ENCODE data around the gene UNKL.

The UNKL gene

DNA sequence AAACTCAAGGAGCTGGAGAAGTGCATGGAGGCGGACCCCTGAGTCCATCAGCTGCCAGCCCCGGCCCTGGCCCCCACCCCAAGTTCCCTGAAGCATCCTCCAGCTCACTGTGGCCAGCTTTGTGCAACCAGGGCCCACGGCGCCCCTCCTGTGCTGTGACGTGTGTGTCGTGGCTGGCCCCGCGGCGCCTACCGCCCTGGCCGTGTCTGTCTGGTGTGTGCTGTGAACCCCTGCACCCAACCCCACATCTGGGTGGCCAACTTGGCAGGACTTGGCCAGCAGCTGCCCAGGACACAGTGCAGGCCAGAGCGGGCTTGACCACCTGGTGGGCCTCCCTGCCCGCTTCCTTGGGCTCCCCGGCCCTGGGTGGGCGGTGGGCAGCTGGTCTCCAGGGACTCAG, 66.1 kb downstream of the UNKL start:
- Histone ChIP-seq H3K79me2 (ENCODE audit: insufficient read depth, low read length) (peaks cover 20% of the 10 kb centered on the region), H3F3A (ENCODE audit: insufficient read depth) (no peaks in the 10 kb centered on the region), H3K9ac (ENCODE audit: low read length) (no peak overlapping the region), H3K4me2 (ENCODE audit: low read depth, low read length, poor library complexity, severe bottlenecking) (no peak overlapping the region), H3K4me3 (ENCODE audit: insufficient read depth, low read length, poor library complexity, severe bottlenecking) (no peak overlapping the region), H2AFZ (ENCODE audit: low read depth, low read length, severe bottlenecking) (no peak overlapping the region), H3K36me3 (ENCODE audit: low read length) (no peaks in the 10 kb centered on the region), H4K20me1 (ENCODE audit: low read depth, low read length) (no peaks in the 10 kb centered on the region), H3K9me3 (ENCODE audit: insufficient read depth, low read length) (no peaks in the 10 kb centered on the region), H3K9me2 (replicated peaks; ENCODE audit: insufficient read depth, low read length) (no peaks in the 10 kb centered on the region), H3K27me3 (ENCODE audit: low read length) (no peaks in the 10 kb centered on the region), H3K27ac (ENCODE audit: low read depth, low read length) (no peak overlapping the region)
- no peak for TF ChIP-seq EZH2phosphoT487 (conservative IDR thresholded peaks at IDR 0.05; ENCODE audit: low read length)
- TF ChIP-seq, protein P1, sequence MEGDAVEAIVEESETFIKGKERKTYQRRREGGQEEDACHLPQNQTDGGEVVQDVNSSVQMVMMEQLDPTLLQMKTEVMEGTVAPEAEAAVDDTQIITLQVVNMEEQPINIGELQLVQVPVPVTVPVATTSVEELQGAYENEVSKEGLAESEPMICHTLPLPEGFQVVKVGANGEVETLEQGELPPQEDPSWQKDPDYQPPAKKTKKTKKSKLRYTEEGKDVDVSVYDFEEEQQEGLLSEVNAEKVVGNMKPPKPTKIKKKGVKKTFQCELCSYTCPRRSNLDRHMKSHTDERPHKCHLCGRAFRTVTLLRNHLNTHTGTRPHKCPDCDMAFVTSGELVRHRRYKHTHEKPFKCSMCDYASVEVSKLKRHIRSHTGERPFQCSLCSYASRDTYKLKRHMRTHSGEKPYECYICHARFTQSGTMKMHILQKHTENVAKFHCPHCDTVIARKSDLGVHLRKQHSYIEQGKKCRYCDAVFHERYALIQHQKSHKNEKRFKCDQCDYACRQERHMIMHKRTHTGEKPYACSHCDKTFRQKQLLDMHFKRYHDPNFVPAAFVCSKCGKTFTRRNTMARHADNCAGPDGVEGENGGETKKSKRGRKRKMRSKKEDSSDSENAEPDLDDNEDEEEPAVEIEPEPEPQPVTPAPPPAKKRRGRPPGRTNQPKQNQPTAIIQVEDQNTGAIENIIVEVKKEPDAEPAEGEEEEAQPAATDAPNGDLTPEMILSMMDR (IDR thresholded peaks at IDR 0.05; ENCODE audit: insufficient read depth, low read length, poor library complexity, severe bottlenecking): no peak

DNA sequence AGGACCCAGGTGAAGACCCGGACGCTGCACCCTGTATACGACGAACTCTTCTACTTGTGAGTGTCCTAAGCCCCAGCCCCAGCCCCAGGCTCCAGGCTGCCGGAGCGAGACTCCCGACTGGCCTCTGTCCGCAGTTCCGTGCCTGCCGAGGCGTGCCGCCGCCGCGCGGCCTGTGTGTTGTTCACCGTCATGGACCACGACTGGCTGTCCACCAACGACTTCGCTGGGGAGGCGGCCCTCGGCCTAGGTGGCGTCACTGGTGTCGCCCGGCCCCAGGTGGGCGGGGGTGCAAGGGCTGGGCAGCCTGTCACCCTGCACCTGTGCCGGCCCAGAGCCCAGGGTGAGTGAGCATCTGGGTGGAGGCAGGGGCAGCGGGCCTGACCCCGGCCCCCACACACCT, 66.5 kb downstream of the UNKL start:
- H3K9ac ChIP-seq (ENCODE audit: low read length): no peak overlapping the region
- no peaks in the 10 kb centered on the region for H3K36me3 ChIP-seq (ENCODE audit: low read length)
- H3K9me2 ChIP-seq (replicated peaks; ENCODE audit: insufficient read depth, low read length): no peaks in the 10 kb centered on the region
- H3K79me2 ChIP-seq (ENCODE audit: insufficient read depth, low read length): peaks cover 16% of the 10 kb centered on the region
- TF ChIP-seq, protein P1 (IDR thresholded peaks at IDR 0.05; ENCODE audit: insufficient read depth, low read length, poor library complexity, severe bottlenecking): no peak
- TF ChIP-seq EZH2phosphoT487 (conservative IDR thresholded peaks at IDR 0.05; ENCODE audit: low read length): no peak
- no peak overlapping the region for H3K4me3 ChIP-seq (ENCODE audit: insufficient read depth, low read length, poor library complexity, severe bottlenecking)
- no peak overlapping the region for H3K27ac ChIP-seq (ENCODE audit: low read depth, low read length)
- no peaks in the 10 kb centered on the region for H3F3A ChIP-seq (ENCODE audit: insufficient read depth)
- H3K27me3 ChIP-seq (ENCODE audit: low read length): no peaks in the 10 kb centered on the region
- H4K20me1 ChIP-seq (ENCODE audit: low read depth, low read length): no peaks in the 10 kb centered on the region
- H2AFZ ChIP-seq (ENCODE audit: low read depth, low read length, severe bottlenecking): no peak overlapping the region
- H3K9me3 ChIP-seq (ENCODE audit: insufficient read depth, low read length): no peaks in the 10 kb centered on the region
- H3K4me2 ChIP-seq (ENCODE audit: low read depth, low read length, poor library complexity, severe bottlenecking): no peak overlapping the region

DNA sequence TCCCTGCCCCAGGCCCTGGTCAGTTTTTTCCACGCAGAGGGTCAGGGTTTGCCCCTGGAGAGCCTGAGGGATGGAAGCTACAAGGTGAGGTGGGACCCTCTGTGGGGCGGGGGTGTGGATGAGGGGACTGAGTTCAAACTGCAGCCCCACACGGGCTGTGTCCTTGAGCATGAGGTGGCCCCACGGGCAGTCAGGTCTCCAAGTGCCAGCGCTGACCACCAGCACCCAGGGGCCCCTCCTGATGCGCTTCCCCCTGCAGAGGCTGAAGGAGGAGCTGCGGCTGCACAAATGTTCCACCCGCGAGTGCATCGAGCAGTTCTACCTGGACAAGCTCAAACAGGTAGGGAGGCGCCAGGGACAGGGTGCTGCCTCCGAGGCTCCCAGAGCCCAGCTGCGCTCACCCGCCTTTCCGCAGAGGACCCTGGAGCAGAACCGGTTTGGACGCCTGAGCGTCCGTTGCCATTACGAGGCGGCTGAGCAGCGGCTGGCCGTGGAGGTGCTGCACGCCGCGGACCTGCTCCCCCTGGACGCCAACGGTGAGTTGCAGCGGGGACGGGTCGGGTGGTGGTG, 67.1 kb downstream of the UNKL start:
- H3K27ac ChIP-seq (ENCODE audit: low read depth, low read length): no peak overlapping the region
- no peaks in the 10 kb centered on the region for H3K27me3 ChIP-seq (ENCODE audit: low read length)
- H3K9me2 ChIP-seq (replicated peaks; ENCODE audit: insufficient read depth, low read length): no peaks in the 10 kb centered on the region
- H3K9ac ChIP-seq (ENCODE audit: low read length): no peak overlapping the region
- no peak overlapping the region for H3K4me2 ChIP-seq (ENCODE audit: low read depth, low read length, poor library complexity, severe bottlenecking)
- no peak overlapping the region for H3K4me3 ChIP-seq (ENCODE audit: insufficient read depth, low read length, poor library complexity, severe bottlenecking)
- TF ChIP-seq EZH2phosphoT487 (conservative IDR thresholded peaks at IDR 0.05; ENCODE audit: low read length): no peak
- TF ChIP-seq, protein P1 (IDR thresholded peaks at IDR 0.05; ENCODE audit: insufficient read depth, low read length, poor library complexity, severe bottlenecking): no peak
- H3K36me3 ChIP-seq (ENCODE audit: low read length): no peaks in the 10 kb centered on the region
- no peaks in the 10 kb centered on the region for H4K20me1 ChIP-seq (ENCODE audit: low read depth, low read length)
- H3K9me3 ChIP-seq (ENCODE audit: insufficient read depth, low read length): no peaks in the 10 kb centered on the region
- H2AFZ ChIP-seq (ENCODE audit: low read depth, low read length, severe bottlenecking): no peak overlapping the region
- no peaks in the 10 kb centered on the region for H3F3A ChIP-seq (ENCODE audit: insufficient read depth)
- peaks cover 10% of the 10 kb centered on the region for H3K79me2 ChIP-seq (ENCODE audit: insufficient read depth, low read length)
